HEK293 (cell line): Measurements from ENCODE around the gene ADAMTSL5.

Source experiments
- SETDB1 ChIP-seq: IDR thresholded peaks from one replicate; pipeline ENCODE4 v1.6.1; 2017; ENCODE audit warnings: mild to moderate bottlenecking, low read length, moderate library complexity, mixed read lengths; ENCODE audit not compliant: insufficient read length
- SP2 ChIP-seq: fragments of 450-650 bp; formaldehyde crosslinking; IDR thresholded peaks from 2 replicates; pipeline ENCODE4 v1.5.1; 2016; ENCODE audit warnings: missing biosample characterization, missing genetic modification characterization
- ZBTB8A ChIP-seq: fragments of 450-650 bp; formaldehyde crosslinking; IDR thresholded peaks from 2 replicates; pipeline ENCODE4 v1.5.1; 2016; ENCODE audit warnings: missing biosample characterization, missing genetic modification characterization
- ZNF121 ChIP-seq: fragments of 450-650 bp; formaldehyde crosslinking; IDR thresholded peaks from 2 replicates; pipeline ENCODE4 v1.5.1; 2016; ENCODE audit warnings: missing biosample characterization, missing genetic modification characterization
- ZNF274 ChIP-seq, 2 experiments: fragments of 200-500 bp in 1 of 2; fragments of 450-650 bp in 1 of 2; sonication (Bioruptor generic) in 1 of 2; formaldehyde crosslinking in 1 of 2; IDR thresholded peaks; 2 replicates each; pipeline versions ENCODE4 v1.5.1 to v1.6.1; 2014 to 2016; ENCODE audit warnings: borderline replicate concordance in 1 of 2, inconsistent platforms in 1 of 2, low read length in 1 of 2, missing biosample characterization in 1 of 2, missing genetic modification characterization in 1 of 2
- ZNF354C ChIP-seq: fragments of 450-650 bp; formaldehyde crosslinking; IDR thresholded peaks from 2 replicates; pipeline ENCODE4 v1.5.1; 2016; ENCODE audit warnings: missing biosample characterization, missing genetic modification characterization, low read depth, borderline replicate concordance
- ZNF423 ChIP-seq: fragments of 450-650 bp; formaldehyde crosslinking; IDR thresholded peaks from 2 replicates; pipeline ENCODE4 v1.5.1; 2016; ENCODE audit warnings: missing biosample characterization, missing genetic modification characterization
- ZNF558 ChIP-seq: fragments of 450-650 bp; formaldehyde crosslinking; IDR thresholded peaks from 2 replicates; pipeline ENCODE4 v1.5.1; 2016; ENCODE audit warnings: missing biosample characterization, missing genetic modification characterization
- ZXDB ChIP-seq: fragments of 450-650 bp; formaldehyde crosslinking; IDR thresholded peaks from 2 replicates; pipeline ENCODE4 v1.5.1; 2016; ENCODE audit warnings: missing biosample characterization, missing genetic modification characterization
- TF ChIP-seq, protein P1 (sequence below): fragments of 450-650 bp; formaldehyde crosslinking; IDR thresholded peaks from 2 replicates; pipeline ENCODE4 v1.5.1; 2016; ENCODE audit warnings: missing biosample characterization, missing genetic modification characterization
- TF ChIP-seq, protein P2 (sequence below): fragments of 450-650 bp; formaldehyde crosslinking; IDR thresholded peaks from 2 replicates; pipeline ENCODE4 v1.5.1; 2016; ENCODE audit warnings: missing biosample characterization, missing genetic modification characterization

DNA sequence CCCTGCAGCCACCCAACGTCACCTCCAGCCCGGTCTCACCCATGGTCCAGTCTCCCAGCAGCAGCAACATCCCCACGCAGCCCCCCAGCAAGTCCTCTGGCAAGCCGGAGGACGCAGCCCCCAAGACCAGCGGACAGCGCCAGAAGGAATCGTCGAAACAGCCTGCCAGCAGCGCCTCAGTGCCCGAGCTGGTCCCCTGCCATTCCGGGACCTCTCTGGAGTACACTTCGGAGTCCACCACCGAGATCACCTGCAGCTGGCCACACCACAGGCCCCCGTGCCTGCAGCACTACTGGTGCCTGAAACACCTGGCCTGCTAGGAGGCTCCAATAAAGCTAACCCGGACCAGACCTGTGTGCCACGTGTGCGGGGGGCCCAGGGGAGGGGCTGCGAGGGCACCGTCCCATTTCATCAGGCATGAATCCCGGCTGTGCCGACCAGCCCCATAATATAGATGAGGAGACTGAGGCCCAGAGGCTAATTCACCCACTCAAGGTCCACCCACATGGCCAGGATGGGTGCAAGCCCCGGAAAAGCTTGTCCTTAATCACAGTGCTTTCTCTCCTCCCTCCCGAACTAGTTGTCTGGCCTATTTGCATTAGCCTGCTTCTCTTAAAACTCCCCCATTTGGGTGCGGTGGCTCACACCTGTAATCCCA lies 15.1 kb downstream of the ADAMTSL5 start:
- TF ChIP-seq, protein P1, sequence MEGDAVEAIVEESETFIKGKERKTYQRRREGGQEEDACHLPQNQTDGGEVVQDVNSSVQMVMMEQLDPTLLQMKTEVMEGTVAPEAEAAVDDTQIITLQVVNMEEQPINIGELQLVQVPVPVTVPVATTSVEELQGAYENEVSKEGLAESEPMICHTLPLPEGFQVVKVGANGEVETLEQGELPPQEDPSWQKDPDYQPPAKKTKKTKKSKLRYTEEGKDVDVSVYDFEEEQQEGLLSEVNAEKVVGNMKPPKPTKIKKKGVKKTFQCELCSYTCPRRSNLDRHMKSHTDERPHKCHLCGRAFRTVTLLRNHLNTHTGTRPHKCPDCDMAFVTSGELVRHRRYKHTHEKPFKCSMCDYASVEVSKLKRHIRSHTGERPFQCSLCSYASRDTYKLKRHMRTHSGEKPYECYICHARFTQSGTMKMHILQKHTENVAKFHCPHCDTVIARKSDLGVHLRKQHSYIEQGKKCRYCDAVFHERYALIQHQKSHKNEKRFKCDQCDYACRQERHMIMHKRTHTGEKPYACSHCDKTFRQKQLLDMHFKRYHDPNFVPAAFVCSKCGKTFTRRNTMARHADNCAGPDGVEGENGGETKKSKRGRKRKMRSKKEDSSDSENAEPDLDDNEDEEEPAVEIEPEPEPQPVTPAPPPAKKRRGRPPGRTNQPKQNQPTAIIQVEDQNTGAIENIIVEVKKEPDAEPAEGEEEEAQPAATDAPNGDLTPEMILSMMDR (tag by site-specific recombination), result no peak
- TF ChIP-seq ZNF423 (no peak), SETDB1 (no peak), ZNF274 (IDR thresholded peaks at IDR 0.05; ENCODE audit: low read length) (no peak), ZNF274 (tag by site-specific recombination; IDR thresholded peaks at IDR 0.05; ENCODE audit: borderline replicate concordance) (no peak), ZNF558 (tag by site-specific recombination) (no peak), ZNF121 (tag by site-specific recombination) (no peak), ZNF354C (tag by site-specific recombination) (no peak), ZXDB (tag by site-specific recombination) (no peak), ZBTB8A (no peak), SP2 (tag by site-specific recombination) (no peak)
- TF ChIP-seq, protein P2, sequence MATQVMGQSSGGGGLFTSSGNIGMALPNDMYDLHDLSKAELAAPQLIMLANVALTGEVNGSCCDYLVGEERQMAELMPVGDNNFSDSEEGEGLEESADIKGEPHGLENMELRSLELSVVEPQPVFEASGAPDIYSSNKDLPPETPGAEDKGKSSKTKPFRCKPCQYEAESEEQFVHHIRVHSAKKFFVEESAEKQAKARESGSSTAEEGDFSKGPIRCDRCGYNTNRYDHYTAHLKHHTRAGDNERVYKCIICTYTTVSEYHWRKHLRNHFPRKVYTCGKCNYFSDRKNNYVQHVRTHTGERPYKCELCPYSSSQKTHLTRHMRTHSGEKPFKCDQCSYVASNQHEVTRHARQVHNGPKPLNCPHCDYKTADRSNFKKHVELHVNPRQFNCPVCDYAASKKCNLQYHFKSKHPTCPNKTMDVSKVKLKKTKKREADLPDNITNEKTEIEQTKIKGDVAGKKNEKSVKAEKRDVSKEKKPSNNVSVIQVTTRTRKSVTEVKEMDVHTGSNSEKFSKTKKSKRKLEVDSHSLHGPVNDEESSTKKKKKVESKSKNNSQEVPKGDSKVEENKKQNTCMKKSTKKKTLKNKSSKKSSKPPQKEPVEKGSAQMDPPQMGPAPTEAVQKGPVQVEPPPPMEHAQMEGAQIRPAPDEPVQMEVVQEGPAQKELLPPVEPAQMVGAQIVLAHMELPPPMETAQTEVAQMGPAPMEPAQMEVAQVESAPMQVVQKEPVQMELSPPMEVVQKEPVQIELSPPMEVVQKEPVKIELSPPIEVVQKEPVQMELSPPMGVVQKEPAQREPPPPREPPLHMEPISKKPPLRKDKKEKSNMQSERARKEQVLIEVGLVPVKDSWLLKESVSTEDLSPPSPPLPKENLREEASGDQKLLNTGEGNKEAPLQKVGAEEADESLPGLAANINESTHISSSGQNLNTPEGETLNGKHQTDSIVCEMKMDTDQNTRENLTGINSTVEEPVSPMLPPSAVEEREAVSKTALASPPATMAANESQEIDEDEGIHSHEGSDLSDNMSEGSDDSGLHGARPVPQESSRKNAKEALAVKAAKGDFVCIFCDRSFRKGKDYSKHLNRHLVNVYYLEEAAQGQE (tag by site-specific recombination), result no peak
